Activated naive CD8-positive, alpha-beta T cell treated with anti-CD3 and anti-CD28 coated beads, Interleukin-2, amount 10 ng/mL, durations not matched to agents 7 days and 5 days (primary cell): ENCODE data around the gene WFDC12. TPM values are rescaled to one million over a fixed set of nuclear protein-coding genes. Genes with fewer than 3 reads are reported as not detected.

Experiments used
- ATAC-seq: fragments of 150-1000 bp; cut with Tn5 transposase; one replicate; pipeline ENCODE4 v1.10.0; 2021; ENCODE audit warnings: low read depth, moderate library complexity
- POLR2A ChIA-PET: fragments of 350-600 bp; sonication (Branson Sonifier 250); formaldehyde crosslinking; loops from one replicate; lab custom pipeline; 2021; ENCODE audit warnings: antibody characterized with exemption; lab: Charles Lee
- DNase-seq: peaks from one replicate; pipeline ENCODE4 v3.0.0; 2021
- H3K27ac Mint-ChIP-seq: one replicate; pipeline ENCODE4 v1.8.0; 2022; ENCODE audit warnings: mild to moderate bottlenecking, mixed read lengths
- H3K27me3 Mint-ChIP-seq: one replicate; pipeline ENCODE4 v1.8.0; 2022; ENCODE audit warnings: mild to moderate bottlenecking, moderate library complexity, mixed read lengths
- H3K36me3 Mint-ChIP-seq: one replicate; pipeline ENCODE4 v1.8.0; 2021; ENCODE audit warnings: mild to moderate bottlenecking, mixed read lengths
- H3K4me1 Mint-ChIP-seq: one replicate; pipeline ENCODE4 v1.8.0; 2021; ENCODE audit warnings: mixed read lengths
- H3K4me3 Mint-ChIP-seq: one replicate; pipeline ENCODE4 v1.8.0; 2022; ENCODE audit warnings: mild to moderate bottlenecking, moderate library complexity, mixed read lengths
- H3K9me3 Mint-ChIP-seq: one replicate; pipeline ENCODE4 v1.8.0; 2021; ENCODE audit warnings: mixed read lengths
- total RNA-seq, 2 experiments: library from RNA; stranded (reverse); gene quantifications; one replicate each; pipeline ENCODE4 v1.2.3, GENCODE V29; 2021

The WFDC12 gene
- total RNA-seq, 2 experiments from 2014 or later, result not detected

- H3K4me3 Mint-ChIP-seq, result no peak overlapping the region
- peaks cover 9% of the 10 kb centered on the region for H3K4me1 Mint-ChIP-seq
- no peaks in the 10 kb centered on the region for H3K36me3 Mint-ChIP-seq
- H3K9me3 Mint-ChIP-seq, result no peaks in the 10 kb centered on the region
- H3K27me3 Mint-ChIP-seq, result peaks cover 24% of the 10 kb centered on the region
- ATAC-seq (no peak), DNase-seq (no peak)
- POLR2A ChIA-PET, result interaction anchor here (1.0 to 2.0 kb wide), 2 partner anchors 51 to 136 kb away, joined by 4 to 6 read pairs; no protein-coding TSS in a partner anchor
- no peak overlapping the region for H3K27ac Mint-ChIP-seq
Observed at GRCh38 chr20:45094864-45095574, 29.2 kb downstream of the WFDC12 start.

GRCh38 chr20:45094201-45094600, 30.1 kb downstream of the WFDC12 start:
- DNase-seq (no peak), ATAC-seq (no peak)
- Mint-ChIP-seq H3K27me3 (peaks cover 16% of the 10 kb centered on the region), H3K27ac (no peak overlapping the region), H3K4me3 (no peak overlapping the region), H3K9me3 (no peaks in the 10 kb centered on the region), H3K36me3 (no peaks in the 10 kb centered on the region), H3K4me1 (peaks cover 9% of the 10 kb centered on the region)
- POLR2A ChIA-PET, result no interaction called here

- Mint-ChIP-seq H3K27ac (no peak overlapping the region), H3K4me3 (no peak overlapping the region), H3K4me1 (peaks cover 5% of the 10 kb centered on the region), H3K27me3 (peaks cover 9% of the 10 kb centered on the region), H3K36me3 (no peaks in the 10 kb centered on the region), H3K9me3 (no peaks in the 10 kb centered on the region)
- DNase-seq, result no peak
- no peak for ATAC-seq
- POLR2A ChIA-PET, result no interaction called here
Observed at GRCh38 chr20:45092898-45093297, 31.4 kb downstream of the WFDC12 start.

- Mint-ChIP-seq H3K36me3 (peaks cover 4% of the 10 kb centered on the region), H3K9me3 (no peaks in the 10 kb centered on the region), H3K27me3 (no peaks in the 10 kb centered on the region), H3K4me3 (no peak overlapping the region), H3K4me1 (peaks cover 4% of the 10 kb centered on the region), H3K27ac (no peak overlapping the region)
- ATAC-seq, result no peak
- DNase-seq, result no peak
- POLR2A ChIA-PET, result no interaction called here
Observed at GRCh38 chr20:45091366-45091765, 32.9 kb downstream of the WFDC12 start.

DNA sequence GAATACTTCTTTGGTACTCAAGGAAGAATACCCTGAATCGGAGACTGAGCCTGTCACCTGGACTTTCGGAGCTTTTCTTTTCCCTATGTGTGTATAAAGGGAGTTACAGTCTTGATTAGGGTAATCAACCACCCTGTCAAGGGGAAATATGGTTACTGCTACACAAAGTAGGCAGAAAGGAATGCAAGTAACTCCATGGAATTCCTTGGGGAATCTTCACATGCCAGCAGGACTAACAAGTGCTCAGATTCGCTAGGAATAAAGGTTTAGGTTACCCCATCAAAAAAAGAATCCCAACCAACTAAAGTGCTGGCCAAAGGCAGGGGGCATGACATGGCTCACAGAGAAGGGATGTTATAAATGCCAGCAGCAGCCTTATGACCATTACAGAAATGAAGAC, 33.8 kb downstream of the WFDC12 start:
- no peaks in the 10 kb centered on the region for H3K9me3 Mint-ChIP-seq
- H3K27me3 Mint-ChIP-seq, result no peaks in the 10 kb centered on the region
- POLR2A ChIA-PET, result no interaction called here
- ATAC-seq (no peak), DNase-seq (no peak)
- H3K27ac Mint-ChIP-seq, result no peak overlapping the region
- H3K36me3 Mint-ChIP-seq, result peaks cover 12% of the 10 kb centered on the region
- H3K4me1 Mint-ChIP-seq, result peaks cover 5% of the 10 kb centered on the region
- H3K4me3 Mint-ChIP-seq, result no peak overlapping the region

DNA sequence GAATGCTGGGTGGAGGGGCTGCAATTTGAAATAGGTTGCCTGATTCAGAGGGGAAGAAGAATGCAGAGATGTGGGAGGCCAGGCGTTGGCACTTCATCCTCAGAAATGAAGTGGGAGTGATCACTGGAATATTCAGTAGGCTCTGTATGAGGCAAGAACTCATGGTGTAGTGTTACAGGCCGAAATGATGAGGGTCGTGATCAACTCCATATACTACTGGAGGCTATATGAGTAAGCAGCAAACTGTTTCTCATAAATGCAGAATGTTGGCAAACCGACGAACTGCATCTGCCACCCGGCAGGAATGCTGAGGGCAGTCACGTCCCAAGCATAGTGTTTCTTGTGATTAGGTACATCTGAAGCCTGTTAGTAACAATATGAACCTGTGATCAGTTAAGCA, 36.0 kb downstream of the WFDC12 start:
- no peaks in the 10 kb centered on the region for H3K27me3 Mint-ChIP-seq
- no peak for ATAC-seq

GRCh38 chr20:45087814-45088213, 36.5 kb downstream of the WFDC12 start:
- no peak for DNase-seq
- Mint-ChIP-seq H3K9me3 (no peaks in the 10 kb centered on the region), H3K4me1 (peaks cover 7% of the 10 kb centered on the region), H3K27me3 (no peaks in the 10 kb centered on the region), H3K27ac (no peak overlapping the region), H3K36me3 (peaks cover 29% of the 10 kb centered on the region), H3K4me3 (no peak overlapping the region)
- no peak for ATAC-seq
- POLR2A ChIA-PET, result no interaction called here

More for the DNA sequence above, 36.0 kb downstream of the WFDC12 start:
- H3K4me3 Mint-ChIP-seq, result no peak overlapping the region
- H3K36me3 Mint-ChIP-seq, result peaks cover 25% of the 10 kb centered on the region
- POLR2A ChIA-PET, result no interaction called here
- DNase-seq, result no peak
- no peaks in the 10 kb centered on the region for H3K9me3 Mint-ChIP-seq
- H3K4me1 Mint-ChIP-seq, result peaks cover 7% of the 10 kb centered on the region
- H3K27ac Mint-ChIP-seq, result no peak overlapping the region

GRCh38 chr20:45087097-45087790, 37.0 kb downstream of the WFDC12 start:
- H3K4me3 Mint-ChIP-seq, result no peak overlapping the region
- peaks cover 35% of the 10 kb centered on the region for H3K36me3 Mint-ChIP-seq
- no peaks in the 10 kb centered on the region for H3K9me3 Mint-ChIP-seq
- peaks cover 7% of the 10 kb centered on the region for H3K4me1 Mint-ChIP-seq
- ATAC-seq, result no peak
- POLR2A ChIA-PET, result interaction anchor here (1.3 kb wide), 1 partner anchor 9 kb away, joined by 3 read pairs; no protein-coding TSS in a partner anchor
- no peak for DNase-seq
- H3K27me3 Mint-ChIP-seq, result no peaks in the 10 kb centered on the region
- no peak overlapping the region for H3K27ac Mint-ChIP-seq

DNA sequence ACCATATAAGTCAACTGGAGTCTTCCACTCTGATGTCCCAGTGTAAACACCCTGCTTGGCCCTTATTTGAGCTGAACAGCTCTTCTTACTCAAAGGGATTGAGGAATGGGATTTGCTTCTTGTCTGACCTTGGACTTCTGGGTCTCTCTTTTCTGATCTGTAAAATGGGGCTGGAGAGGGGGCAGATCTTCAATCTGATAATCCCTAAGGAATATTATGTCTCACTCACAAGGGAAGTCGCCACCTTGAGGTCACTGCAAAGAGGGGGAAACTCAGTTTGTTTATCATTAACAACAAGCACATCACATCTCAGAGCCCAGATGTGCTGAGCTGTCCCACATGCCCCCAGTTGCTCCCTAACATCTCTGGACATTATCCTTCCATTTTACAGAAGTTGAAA, 38.4 kb downstream of the WFDC12 start:
- Mint-ChIP-seq H3K27ac (peak overlapping the region; percentile 39), H3K27me3 (no peaks in the 10 kb centered on the region), H3K4me3 (no peak overlapping the region), H3K9me3 (peaks cover 2% of the 10 kb centered on the region), H3K4me1 (peaks cover 9% of the 10 kb centered on the region), H3K36me3 (peaks cover 46% of the 10 kb centered on the region)
- ATAC-seq (no peak), DNase-seq (no peak)
- POLR2A ChIA-PET, result interaction anchor here (1.3 kb wide), 1 partner anchor 10 kb away, joined by 3 read pairs; no protein-coding TSS in a partner anchor

DNA sequence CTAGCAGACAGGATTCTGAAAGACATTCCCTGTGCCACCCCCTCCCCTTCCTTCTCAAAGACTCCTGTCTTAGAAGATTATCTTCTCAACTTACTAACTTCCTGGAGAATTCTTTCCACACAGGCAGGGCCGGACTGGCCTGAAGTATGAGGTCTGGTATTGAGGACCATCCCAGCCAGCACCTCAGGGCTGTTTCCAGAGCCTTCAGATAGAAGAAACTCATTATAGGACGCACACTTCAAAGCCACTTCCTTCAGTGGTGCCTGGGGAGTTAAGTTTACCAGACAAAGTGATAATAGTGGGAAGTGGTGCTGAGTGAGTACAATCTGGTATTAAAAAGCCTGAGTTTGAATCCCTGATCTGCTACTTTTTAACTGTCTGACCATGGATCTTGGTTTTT, 39.0 kb downstream of the WFDC12 start:
- Mint-ChIP-seq H3K9me3 (peaks cover 2% of the 10 kb centered on the region), H3K27ac (peak overlapping the region; percentile 39), H3K27me3 (no peaks in the 10 kb centered on the region), H3K4me3 (no peak overlapping the region), H3K36me3 (peaks cover 51% of the 10 kb centered on the region), H3K4me1 (peaks cover 9% of the 10 kb centered on the region)
- ATAC-seq, result no peak
- no peak for DNase-seq
- POLR2A ChIA-PET, result no interaction called here

DNA sequence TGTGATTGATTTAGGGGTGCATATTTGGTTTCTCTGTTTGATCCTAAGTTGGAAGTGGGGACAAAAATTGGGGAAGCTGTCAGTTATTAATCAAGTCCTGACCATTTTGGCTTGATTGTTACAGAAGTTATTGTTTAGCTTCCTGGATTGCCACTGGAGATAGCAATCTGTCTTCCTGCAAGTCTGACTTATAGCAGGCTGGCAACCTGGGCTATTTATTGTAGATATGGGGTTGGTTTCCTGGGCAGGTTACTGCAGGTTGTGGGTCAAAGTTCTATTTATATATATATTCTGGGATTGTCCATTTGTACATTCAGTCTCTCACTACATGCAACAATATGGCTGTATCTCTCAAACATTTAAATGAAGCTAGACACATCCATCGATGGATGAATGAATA, 41.1 kb downstream of the WFDC12 start:
- H3K27ac Mint-ChIP-seq, result no peak overlapping the region
- ATAC-seq, result no peak
- POLR2A ChIA-PET, result no interaction called here

DNA sequence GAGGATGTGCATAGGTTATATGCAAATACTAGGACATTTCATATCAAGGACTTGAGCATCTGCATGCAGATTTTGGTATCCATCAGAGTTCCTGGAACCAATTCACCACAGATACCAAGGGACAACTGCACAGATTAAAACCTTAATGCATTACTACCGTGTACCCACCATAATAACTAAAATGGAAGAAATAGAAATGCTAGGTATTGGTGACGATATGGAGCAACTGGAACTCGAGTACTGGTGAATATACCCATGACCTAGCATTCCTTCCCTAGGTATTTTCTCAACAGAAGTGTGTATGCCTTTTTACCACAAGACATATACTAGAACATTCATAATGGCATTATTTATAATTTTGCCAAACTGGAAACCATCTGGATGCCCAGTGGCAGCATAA, 41.8 kb downstream of the WFDC12 start:
- POLR2A ChIA-PET, result no interaction called here
- Mint-ChIP-seq H3K9me3 (peaks cover 2% of the 10 kb centered on the region), H3K27ac (no peak overlapping the region), H3K27me3 (no peaks in the 10 kb centered on the region), H3K4me1 (peaks cover 9% of the 10 kb centered on the region), H3K36me3 (peaks cover 67% of the 10 kb centered on the region), H3K4me3 (no peak overlapping the region)
- ATAC-seq, result no peak
- no peak for DNase-seq

More for the DNA sequence above, 41.1 kb downstream of the WFDC12 start:
- Mint-ChIP-seq H3K27me3 (no peaks in the 10 kb centered on the region), H3K36me3 (peaks cover 65% of the 10 kb centered on the region), H3K9me3 (peaks cover 2% of the 10 kb centered on the region), H3K4me1 (peaks cover 9% of the 10 kb centered on the region), H3K4me3 (no peak overlapping the region)
- no peak for DNase-seq

DNA sequence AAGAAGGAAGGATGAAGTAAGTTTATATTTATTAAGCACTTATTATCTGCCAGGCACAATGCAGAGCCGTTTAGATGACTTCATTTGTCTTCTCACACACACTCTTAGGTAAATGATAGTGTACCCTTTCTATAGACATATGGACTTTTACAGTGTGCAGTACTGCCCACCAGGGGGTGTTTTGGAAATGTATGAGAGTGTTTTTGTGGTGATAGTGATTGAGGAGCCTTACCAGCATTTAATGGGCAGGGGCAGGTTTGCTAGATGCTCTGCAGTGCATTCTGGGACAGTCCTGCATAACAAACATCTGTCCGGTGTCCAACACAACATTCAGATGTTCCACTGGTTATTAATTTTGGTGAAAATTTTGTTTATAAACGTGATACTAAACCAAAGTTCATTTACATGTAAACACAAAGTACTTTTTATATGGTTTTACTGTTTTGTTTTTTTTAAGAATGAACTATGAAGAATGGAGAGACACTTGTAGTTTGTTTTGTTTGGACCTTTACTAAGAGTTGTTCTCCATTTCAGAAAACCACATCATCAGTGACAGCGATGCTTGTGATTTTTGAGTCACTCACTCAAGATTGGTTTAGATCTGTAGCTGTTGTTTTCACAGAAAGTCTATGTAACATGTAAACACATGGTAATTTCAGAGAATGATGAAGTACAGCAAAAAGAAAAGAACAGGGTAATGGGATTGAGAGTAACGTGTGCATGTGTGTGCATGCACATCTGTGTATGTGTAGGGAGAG, 43.2 kb downstream of the WFDC12 start:
- H3K4me3 Mint-ChIP-seq, result no peak overlapping the region
- no peak for ATAC-seq
- POLR2A ChIA-PET, result no interaction called here
- H3K27ac Mint-ChIP-seq, result no peak overlapping the region
- H3K4me1 Mint-ChIP-seq, result peaks cover 6% of the 10 kb centered on the region
- H3K9me3 Mint-ChIP-seq, result peaks cover 2% of the 10 kb centered on the region
- H3K36me3 Mint-ChIP-seq, result peaks cover 74% of the 10 kb centered on the region
- H3K27me3 Mint-ChIP-seq, result no peaks in the 10 kb centered on the region
- no peak for DNase-seq
